GM12872 (cell line): ENCODE data around the gene B3GALT6.

ENCODE experiments used
- CTCF ChIP-seq: IDR thresholded peaks from 3 replicates; pipeline ENCODE4 v1.5.1; 2011; ENCODE audit warnings: low read depth, mild to moderate bottlenecking, low read length, moderate library complexity; ENCODE audit not compliant: insufficient read depth

B3GALT6 gene

GRCh38 chr1:1199141-1199960 is 32.7 kb upstream of the B3GALT6 start:
- TF ChIP-seq CTCF = no peak

- TF ChIP-seq CTCF = no peak
Measured at GRCh38 chr1:1199961-1200875, 31.8 kb upstream of the B3GALT6 start.

GRCh38 chr1:1200876-1201810 is 30.9 kb upstream of the B3GALT6 start:
- no peak for TF ChIP-seq CTCF

GRCh38 chr1:1202831-1203560 is 29.0 kb upstream of the B3GALT6 start:
- TF ChIP-seq CTCF = no peak

GRCh38 chr1:1203561-1204424 is 28.2 kb upstream of the B3GALT6 start:
- TF ChIP-seq CTCF = no peak

- no peak for TF ChIP-seq CTCF
Measured at GRCh38 chr1:1204425-1204920, 27.6 kb upstream of the B3GALT6 start.
